NOMO-1 (cell line): ENCODE measurements around the gene MRPS24.

Source experiments
- DNase-seq, 2 experiments: peaks; one replicate each; lab custom pipeline; 2025; ENCODE audit not compliant: unreplicated experiment in 2 of 2; lab: John Stamatoyannopoulos, UW

Gene MRPS24

DNA sequence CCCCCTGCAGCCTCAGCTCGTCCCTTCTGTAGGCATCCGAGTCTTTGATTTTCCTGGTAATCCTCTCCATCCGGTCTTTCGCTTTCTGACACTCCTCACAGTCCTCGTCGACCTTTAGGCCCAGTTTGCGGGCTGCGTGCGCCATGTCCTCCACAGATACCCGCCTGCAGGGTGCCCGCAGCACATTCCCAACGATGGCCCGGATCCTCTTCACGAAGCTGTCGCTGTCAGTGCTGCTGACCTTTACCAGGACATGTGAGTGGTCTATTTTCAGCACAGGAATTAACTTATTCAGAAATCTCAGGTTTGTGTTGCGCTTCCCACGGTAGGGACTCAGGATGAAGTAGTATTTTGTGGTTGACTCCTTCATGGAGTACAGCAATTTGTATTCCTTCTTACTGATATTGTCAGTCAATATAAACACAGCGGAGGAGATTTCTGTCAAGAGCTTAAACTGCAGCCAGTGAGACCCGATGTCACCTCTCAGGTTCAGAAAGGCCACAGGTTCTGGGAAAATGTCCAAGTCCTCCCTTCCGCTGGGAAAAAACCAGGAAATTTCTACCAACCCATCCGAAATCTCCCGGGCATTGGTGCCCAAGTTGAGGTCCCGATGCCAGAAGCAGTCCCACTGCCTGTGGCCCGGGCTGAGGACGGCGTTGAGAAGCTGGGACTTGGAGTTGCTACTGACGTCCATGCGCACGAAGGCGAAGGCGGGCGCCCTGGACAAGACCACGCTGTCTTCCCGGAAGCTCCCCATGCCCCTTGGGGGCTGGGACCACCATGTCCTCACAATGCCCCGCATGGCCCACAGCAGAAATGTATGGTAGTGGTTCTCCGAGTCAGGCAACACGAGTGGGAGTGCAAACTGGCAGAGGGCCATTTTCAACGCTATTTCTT, 8.9 kb upstream of the MRPS24 start:
- no peak for DNase-seq

DNA sequence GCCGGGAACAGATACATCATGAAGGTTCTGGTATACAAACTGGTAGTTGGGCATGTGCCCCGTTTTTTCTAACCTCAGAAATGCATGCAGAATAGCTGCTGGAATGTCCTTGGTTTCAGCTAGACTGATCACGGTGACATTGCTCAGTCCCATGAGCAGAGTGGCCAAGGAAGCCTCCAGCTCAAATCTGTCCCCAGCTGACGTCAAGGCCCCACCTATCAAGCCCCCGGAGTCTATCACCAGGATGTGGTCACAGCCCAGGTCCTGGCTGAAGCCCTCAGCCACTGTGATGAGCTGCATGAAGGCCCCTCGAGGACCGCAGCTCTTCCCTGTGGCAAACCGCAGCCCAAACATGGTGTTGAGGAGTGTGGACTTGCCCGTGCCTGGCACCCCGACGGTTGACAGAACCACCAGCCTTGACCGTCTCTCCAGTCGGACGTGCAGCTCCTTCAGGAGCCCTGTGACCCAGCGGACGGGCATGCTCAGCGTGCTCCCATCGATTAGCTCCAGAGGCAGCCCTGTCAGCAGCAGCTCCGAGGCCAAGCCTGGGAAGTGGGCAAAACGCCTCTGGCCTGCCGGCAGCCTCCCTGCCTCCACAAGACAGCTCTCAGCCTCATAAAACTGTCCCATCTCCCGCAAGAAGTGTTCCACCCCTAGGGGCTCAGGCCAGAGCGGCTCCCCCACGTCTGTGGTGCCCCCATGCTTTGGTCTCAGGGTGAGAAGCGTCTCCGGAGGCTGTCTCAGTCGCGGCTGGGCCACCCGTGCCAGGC, 7.8 kb upstream of the MRPS24 start:
- DNase-seq: no peak

DNA sequence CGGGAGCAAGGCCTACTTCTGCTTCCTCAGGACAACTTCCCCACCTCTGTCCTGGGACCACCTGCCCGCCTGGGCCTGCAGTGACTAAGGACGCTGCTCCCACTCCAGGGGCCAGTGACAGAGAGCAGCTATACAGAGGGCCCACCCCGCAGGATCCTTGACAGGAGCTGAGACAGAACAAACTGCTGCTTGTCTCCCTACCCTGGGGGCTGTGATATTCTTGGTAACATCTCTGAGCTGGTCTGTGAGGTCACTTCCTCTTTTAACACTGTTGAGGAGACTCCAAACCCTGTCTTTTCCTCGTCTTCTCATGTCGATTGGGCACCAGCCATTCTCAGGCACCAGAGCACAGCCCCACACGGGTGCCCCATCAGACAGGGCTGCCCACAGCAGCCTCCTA, 6.9 kb upstream of the MRPS24 start:
- peak; percentile 29 to 72 for DNase-seq

DNA sequence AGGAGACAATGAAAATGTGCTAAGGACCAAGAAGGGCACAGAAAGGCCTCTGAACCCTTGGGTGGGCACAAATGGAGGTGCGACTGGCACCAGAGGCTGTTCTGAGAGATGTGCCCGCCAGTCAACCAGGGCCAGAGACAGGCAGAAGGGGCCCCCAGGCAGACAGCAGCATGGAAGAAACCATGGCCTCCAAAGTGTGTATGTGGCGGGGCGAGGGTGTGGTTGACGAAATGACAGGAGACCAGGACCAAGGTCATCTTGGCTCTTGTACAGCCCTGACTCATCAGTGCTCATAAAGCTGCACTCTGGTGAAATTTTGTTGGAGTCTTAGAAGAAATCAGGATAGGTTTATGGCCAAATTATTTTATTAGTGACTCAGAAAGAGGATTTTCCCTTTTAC, 4.0 kb upstream of the MRPS24 start:
- no peak for DNase-seq

DNA sequence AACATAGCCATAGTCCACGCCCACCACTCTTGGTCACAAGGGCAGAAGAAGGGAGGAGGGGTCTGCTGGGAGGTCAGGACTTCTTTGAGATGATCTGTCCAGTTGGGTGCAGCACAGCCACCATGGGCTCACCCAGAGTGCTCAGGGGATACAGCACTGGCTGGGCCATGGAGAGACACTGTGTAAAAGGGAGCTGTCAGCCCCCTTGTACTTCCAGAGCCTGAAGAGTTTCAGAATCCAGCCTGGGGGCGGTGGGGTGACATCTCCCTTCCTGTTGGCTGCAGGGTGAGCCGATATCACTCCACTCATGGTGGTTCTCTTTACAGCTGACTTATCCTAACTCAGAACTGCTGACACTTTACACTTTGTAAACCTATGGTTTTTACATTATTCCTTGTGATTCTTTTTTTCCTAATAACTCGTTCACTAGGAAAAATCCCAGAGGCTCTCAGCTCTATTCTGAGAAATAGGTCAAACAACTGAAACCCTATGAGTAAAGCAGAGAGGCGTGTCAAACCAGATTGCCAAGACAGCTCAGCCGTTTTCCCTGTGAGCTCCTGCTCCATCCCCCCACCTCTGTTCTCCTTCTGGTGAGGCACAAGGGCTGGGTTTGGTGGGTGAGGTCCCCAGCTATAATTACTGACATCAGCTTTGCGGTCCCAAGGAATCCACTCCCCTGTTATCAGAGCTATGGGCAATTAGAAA, 3.2 kb upstream of the MRPS24 start:
- no peak for DNase-seq

DNA sequence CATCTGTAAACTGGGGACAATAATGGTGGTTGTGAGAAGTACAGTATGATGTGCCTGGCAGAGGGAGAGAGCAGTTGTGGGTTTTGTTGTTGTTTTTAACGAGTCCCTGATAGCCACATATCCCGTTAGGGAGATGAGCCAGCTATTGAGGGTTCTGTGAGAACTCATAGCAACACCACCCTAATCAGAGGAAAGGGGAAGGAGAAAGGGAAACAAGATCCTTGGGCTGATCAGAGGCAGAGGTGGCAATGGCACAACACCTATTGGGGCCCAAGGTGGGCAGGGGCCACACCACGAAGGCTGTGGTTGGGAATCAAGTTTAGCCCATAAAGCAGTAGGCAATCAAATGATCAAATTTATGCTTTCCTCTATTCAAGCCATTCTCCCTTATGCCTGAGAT, 1.7 kb upstream of the MRPS24 start:
- no peak for DNase-seq

DNA sequence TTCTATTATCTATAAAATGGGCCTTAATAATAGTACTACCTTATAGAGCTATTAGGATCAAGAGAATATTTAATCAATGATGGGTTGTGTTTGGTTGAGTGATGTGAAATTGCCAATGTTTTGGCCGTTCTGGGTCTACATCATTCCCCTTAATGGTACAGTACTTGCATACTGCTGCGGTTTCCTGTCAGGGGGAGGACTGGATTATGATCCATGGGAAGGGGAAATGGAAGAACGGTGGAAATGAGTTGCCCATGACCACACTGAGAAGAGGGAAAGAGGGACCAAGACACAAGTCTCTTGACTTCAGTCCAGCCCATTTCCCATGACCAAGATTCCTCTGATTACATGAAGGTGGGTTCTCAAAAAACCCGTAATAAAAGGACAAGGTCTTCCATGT, 999 bp upstream of the MRPS24 start:
- DNase-seq: peak in 1 of 2 experiments; percentile 13

DNA sequence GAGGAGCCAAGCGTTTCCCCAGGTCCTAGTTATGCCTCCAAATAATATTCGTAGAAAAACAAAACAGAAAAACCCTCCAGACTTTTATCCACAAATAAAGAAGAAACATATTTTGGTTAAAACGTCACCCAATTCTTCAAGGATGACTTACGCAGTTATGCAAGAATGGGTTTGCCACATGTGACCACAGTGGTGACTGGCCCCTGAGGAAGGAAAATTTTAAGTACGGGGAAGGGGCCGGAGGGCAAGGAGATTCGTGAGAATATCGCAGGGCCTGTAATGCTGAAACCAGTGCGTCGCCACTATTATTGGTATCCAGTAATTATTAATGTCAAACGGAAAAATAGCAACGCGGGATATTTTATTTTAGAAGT, 537 bp upstream of the MRPS24 start:
- DNase-seq: peak; percentile 85

DNA sequence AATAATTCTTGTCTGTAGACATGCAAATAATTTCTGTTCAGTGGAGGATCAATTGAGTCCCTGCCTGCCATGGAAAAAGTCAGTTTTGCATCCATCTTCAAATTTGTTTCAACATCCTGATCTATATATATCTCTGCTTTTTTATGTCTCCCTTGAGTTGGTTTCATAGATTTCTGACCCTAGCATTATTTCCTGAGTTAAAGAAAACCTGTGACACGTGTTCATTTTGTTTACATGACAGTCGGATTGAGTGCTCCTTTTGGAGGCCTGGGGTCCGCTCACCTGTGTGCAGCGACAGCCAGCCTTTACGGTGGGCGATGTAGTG, 674 bp downstream of the MRPS24 start:
- DNase-seq: peak in 1 of 2 experiments; percentile 8

DNA sequence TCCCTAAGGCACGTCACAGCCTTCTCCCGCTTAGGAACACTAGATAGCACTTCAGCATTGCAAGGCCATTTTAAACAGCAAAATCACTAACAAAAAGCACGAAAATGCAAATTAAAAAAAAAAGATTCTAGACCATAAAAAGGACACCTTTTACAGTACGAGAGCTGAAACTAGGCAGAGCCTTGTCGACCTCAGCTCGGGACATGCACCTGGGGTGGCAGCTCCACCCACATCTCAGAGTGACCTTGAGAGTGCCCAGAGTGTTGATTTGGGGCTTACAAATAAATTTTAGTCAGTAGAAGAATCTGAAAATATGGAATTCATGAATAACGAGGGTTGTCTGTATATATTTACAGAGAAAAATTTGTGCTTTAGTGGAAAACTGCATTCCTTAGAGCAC, 1.1 kb downstream of the MRPS24 start:
- no peak for DNase-seq

DNA sequence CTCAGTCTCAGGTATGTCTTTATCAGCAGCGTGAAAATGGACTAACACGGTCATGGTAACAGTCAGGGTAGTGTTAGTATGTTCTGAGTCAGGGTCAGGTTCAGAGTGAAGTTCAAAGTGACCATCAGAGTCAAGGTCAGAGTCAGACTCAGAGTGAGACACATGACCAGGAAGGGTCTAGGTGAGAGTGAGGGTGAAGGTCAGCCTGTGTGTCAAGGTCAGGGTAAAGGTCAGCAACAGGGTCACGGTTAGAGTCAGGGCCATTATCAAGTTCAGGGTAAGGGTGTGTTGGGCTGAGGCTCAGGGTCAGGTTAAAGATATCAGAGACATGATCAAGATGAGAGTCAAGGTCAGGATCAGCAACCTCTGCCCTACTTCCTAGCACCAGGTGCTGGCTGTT, 4.0 kb downstream of the MRPS24 start:
- DNase-seq: no peak

DNA sequence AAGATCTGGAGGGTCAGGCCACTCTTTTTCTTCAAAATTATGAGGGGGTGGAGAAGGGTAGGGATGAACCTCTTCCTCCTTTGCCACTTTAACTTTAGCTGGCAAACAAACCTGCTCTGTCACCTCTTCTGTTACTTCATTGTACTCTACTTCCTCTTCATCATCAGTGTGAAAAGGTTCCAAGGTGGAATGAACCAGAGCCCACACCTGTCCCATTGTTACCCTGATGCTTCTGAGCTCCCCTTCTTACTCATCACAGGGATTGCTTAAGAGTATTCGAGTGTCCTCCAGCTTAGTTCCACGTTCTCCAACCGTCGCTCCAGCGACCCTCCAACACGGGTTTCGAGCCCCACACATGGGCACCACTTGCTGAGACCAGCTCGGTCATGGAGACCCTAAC, 5.2 kb downstream of the MRPS24 start:
- no peak for DNase-seq

DNA sequence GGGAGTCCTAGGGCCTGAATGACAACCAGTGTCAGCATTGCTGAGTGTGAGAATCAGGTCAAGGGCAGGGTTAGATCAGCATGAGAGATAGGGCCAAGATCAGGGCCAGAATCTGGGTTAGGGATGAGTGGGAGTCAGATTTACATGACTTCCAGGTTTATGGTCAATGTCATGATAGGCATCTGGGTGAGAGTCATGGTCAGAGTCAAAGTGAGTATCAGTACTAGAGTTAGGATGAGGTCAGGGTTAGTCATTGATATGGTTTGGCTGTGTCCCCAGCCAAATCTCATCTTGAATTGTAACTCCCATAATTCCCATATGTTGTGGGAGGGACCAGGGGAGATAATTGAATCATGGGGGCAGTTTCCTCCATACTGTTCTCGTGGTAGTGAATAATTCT, 12.3 kb downstream of the MRPS24 start:
- no peak for DNase-seq

DNA sequence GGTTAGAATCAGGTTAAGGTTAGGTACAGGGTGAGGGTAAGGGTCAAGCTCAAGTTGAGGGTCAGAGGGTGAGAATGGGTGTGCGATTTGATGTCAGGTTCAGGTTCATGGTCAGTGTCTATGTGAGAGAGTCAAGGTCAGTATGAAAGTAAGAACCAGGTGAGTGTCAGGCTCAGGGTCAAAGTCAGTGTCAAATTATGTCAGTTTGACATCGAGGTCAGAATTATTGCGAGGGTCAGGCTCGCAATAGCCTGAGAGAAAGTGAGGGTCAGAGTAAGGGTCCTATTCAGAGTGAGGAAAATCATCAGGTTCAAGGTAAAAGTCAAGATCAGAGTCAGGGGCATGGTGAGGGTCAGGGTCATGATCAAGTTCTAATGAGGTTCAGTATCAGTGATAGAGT, 13.0 kb downstream of the MRPS24 start:
- DNase-seq: no peak

DNA sequence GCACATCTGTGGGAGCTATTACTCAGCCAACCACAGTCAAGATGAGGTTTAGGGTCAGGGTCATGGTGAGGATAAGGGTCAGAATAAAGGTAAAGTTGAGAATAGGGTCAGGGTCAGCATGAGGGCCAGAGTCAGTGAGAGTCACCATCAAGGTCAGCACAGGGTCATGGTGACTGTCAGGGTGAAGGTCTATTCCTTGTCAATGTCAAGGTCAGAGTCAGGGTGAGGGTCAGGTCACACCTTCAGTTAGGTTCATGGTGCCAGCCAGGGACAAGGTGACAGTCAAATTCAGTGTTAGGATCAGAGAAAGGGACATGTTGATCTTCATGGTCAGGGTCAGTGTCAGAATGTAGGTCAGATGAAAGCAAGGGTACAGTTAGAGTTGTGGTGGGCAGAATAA, 14.1 kb downstream of the MRPS24 start:
- no peak for DNase-seq

DNA sequence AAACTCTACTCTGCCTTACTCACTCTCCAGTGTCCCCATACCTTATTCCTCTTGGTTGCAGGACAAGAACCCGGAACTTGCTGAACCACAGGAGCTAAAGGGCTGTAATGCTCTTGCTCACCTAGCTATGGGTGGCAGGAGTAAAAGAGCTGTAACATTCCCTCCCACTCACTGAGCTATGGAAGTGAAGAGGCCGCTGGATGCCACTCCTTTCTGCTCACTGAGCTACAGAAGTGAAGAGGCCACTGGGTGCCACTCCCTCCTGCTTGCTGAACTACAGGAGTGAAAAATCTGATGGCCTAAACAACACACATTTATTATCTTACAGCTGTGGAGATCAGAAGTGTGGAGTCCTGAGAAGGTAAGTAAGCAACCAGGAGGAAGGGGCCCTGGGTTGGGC, 17.5 kb downstream of the MRPS24 start:
- no peak for DNase-seq

DNA sequence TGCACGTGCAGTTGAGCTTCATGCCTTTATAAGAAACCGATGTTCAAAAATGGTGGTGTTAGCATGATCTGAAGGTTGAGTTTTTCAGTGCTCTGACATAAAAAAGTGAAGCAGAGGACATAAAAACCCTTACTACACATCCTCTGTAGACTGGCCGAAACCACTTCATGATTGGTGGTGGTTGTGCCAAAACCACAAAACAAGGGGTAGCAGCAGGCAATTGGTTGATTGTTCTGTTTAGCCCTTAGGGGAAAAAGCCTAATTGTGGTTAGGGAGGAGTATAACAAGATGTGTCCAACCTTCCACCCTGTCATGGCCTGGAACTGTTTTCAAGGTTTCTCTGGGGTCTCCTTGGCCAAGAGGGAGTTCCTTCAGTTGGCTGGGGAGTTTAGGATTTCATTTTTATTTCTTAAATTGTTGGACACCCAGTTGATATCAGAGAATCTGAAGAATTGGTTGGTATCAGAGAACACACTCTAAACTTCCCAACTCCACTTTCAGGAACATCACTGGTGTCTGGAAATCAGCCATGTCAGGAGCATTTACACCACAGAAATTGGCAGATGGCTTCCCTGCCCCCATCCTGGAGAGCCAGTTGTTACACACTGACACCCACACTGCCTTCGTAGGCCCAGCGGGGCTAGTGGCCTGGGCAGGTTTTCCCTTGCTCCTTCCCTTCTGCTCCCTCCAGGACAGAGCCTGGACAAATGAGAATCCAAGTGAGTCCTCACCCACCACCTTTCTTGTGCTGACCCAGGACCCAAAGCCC, 18.8 kb downstream of the MRPS24 start:
- DNase-seq: peak; percentile 66 to 86

DNA sequence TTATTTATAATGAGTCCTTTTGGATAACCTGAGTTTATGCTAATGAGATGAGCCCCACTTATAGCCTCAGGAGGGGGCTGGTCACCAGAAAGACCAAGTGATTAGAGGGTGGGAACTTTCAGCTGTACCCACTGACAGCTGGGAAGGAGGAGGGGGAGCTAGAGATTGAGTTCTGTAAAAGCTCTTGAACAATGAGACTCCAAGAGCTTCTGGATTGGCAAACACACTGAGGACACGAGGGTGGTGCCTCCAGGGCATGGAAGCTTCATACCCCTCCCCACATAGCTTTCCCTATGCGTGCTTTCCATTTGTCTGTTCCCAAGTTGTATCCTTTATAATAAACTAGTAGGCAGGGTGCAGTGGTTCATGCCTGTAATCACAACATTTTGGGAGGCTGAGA, 20.3 kb downstream of the MRPS24 start:
- DNase-seq: no peak

DNA sequence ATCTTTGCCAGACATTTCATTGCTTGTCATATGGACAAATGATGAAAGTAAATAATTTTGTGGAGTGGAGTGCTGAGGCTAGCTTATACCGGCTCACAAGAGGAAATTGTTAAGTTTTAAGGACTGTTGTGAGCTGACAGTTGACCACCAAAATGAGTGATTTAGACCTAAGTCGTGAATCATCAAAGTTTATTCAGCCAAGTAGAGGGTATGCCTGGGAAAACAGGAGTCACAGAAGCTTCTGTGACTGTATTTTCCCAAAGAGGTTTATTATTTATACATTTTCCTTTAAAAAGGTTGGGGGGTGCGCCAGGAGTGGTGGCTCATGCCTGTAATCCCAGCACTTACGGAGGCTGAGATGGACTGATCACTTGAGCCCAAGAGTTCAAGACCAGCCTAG, 21.8 kb downstream of the MRPS24 start:
- peak; percentile 5 to 32 for DNase-seq

DNA sequence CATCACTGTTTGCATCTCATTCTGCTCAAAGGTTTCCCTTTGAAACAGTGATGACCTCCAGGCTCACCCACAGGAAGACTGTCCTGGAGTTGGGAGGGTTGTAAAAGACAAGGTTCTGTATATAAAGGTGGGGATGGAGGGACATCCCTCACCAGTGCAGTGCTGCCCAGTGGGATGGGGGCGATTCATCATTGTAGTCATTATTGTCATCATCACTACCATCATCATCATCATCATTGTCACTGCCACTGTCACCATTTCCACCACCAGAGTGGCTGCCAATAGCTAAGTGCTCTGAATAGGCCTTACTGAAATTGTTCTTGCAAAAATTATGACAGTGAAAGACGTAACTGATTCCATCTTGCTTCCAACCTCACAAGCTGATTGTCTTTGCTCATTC, 24.7 kb downstream of the MRPS24 start:
- DNase-seq: no peak

DNA sequence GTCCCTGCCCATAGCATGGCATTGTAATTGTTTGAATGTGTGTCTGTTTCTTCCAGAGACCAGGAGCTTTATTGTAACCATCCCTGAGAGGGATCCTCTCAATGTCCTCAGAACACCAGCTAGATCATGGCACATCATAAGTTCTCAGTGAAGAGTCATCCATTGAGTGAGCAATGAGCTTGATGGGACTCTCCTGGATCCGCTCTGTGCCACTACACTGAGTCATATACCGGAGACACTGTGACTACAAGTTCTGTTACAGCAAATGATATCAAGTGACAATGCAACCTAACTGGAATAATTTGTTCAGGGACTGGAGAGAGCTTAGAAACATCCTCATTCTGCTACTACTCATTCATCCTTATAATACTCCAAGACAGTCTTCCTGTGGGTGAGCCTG, 25.1 kb downstream of the MRPS24 start:
- DNase-seq: no peak
